ENCODE measurements around the gene CALR. TPM values are rescaled to one million over a fixed set of nuclear protein-coding genes. Genes with fewer than 3 reads are reported as not detected.

The CALR gene
- total and polyA plus RNA-seq, 7 donors, result 70.3 to 717 (median 187) TPM

GRCh38 chr19:12945479-12946091 lies 7.2 kb downstream of the CALR start, which contains the start of gene RAD23A:
TSS of gene RAD23A (plus strand) at chr19:12945862. CDS start at chr19:12945949, 87 bp downstream.
- Histone ChIP-seq H3K27me3 (no peaks in the 10 kb centered on the region), H3K9me3 (no peaks in the 10 kb centered on the region), H3K4me1 (peaks cover 0 to 52% (median 27%) of the 10 kb centered on the region in 4 donors), H3K36me3 (peaks cover 52 to 73% (median 60%) of the 10 kb centered on the region in 4 donors), H3K27ac (peak within 1 kb of the TSS; percentile 93 to 99 (median 96)), H3K4me3 (peak within 1 kb of the TSS; percentile 88 to 100 (median 93))
- TF ChIP-seq EP300 (IDR thresholded peaks at IDR 0.05) (peak in 1 of 4 donors; percentile 62), POLR2AphosphoS5 (IDR thresholded peaks at IDR 0.05) (peak; percentile 92 to 99 (median 98)), CTCF (IDR thresholded peaks at IDR 0.05) (no peak), POLR2A (IDR thresholded peaks at IDR 0.05) (peak; percentile 79 to 87)
- intact Hi-C loops (cut with DNase I), result loop anchor here (5.0 kb wide), 1 partner anchor 58 kb away; the partner anchor contains the start of gene KLF1
- WGBS, 2 donors, result 0 to 1% methylated on average over 62 of the region's 62 CpGs
- peak; percentile 99 for DNase-seq

GRCh38 chr19:12946092-12946721 lies 7.8 kb downstream of the CALR start:
- H3K9me3 ChIP-seq, result no peaks in the 10 kb centered on the region
- H3K4me3 ChIP-seq, result peak overlapping the region; percentile 88 to 100 (median 93)
- peak; percentile 85 for DNase-seq
- TF ChIP-seq POLR2A (IDR thresholded peaks at IDR 0.05) (no peak), CTCF (IDR thresholded peaks at IDR 0.05) (no peak), POLR2AphosphoS5 (IDR thresholded peaks at IDR 0.05) (no peak), EP300 (IDR thresholded peaks at IDR 0.05) (no peak)
- H3K27ac ChIP-seq, result peak overlapping the region; percentile 93 to 99 (median 96)
- intact Hi-C loops (cut with DNase I), result loop anchor here (5.0 kb wide), 1 partner anchor 59 kb away; the partner anchor contains the start of gene KLF1
- 0 to 1% methylated on average over 40 of the region's 40 CpGs for WGBS, 2 donors
- no peaks in the 10 kb centered on the region for H3K27me3 ChIP-seq
- H3K4me1 ChIP-seq, result peaks cover 0 to 46% (median 22%) of the 10 kb centered on the region in 4 donors
- peaks cover 48 to 73% (median 57%) of the 10 kb centered on the region in 4 donors for H3K36me3 ChIP-seq

- TF ChIP-seq CTCF (IDR thresholded peaks at IDR 0.05) (no peak), POLR2A (IDR thresholded peaks at IDR 0.05) (no peak), EP300 (IDR thresholded peaks at IDR 0.05) (no peak), POLR2AphosphoS5 (IDR thresholded peaks at IDR 0.05) (no peak)
- intact Hi-C loops (cut with DNase I), result loop anchor here (5.0 kb wide), 1 partner anchor 60 kb away; the partner anchor contains the start of gene KLF1
- Histone ChIP-seq H3K27me3 (no peaks in the 10 kb centered on the region), H3K27ac (peak overlapping the region; percentile 93 to 99 (median 96)), H3K9me3 (no peaks in the 10 kb centered on the region), H3K4me3 (peak overlapping the region; percentile 88 to 100 (median 93)), H3K36me3 (peaks cover 42 to 73% (median 57%) of the 10 kb centered on the region in 4 donors), H3K4me1 (peaks cover 0 to 38% (median 19%) of the 10 kb centered on the region in 4 donors)
- 61 to 71% methylated on average over 14 of the region's 14 CpGs for WGBS, 2 donors
- DNase-seq, result no peak
These were observed 8.5 kb downstream of the CALR start for GRCh38 chr19:12946731-12947496.

- peaks cover 42 to 74% (median 61%) of the 10 kb centered on the region in 4 donors for H3K36me3 ChIP-seq
- H3K9me3 ChIP-seq, result no peaks in the 10 kb centered on the region
- no peak overlapping the region for H3K27ac ChIP-seq
- H3K27me3 ChIP-seq, result no peaks in the 10 kb centered on the region
- TF ChIP-seq CTCF (IDR thresholded peaks at IDR 0.05) (no peak), POLR2AphosphoS5 (IDR thresholded peaks at IDR 0.05) (no peak), EP300 (IDR thresholded peaks at IDR 0.05) (no peak), POLR2A (IDR thresholded peaks at IDR 0.05) (no peak)
- no peak overlapping the region for H3K4me3 ChIP-seq
- intact Hi-C loops (cut with DNase I), result loop anchor here (5.0 kb wide), 1 partner anchor 61 kb away; the partner anchor contains the start of gene KLF1
- DNase-seq, result no peak
- 86 to 92% methylated on average over 28 of the region's 28 CpGs for WGBS, 2 donors
- H3K4me1 ChIP-seq, result peaks cover 0 to 36% (median 18%) of the 10 kb centered on the region in 4 donors
These were observed 9.5 kb downstream of the CALR start for GRCh38 chr19:12947702-12948611.
